GM18858 (cell line): ENCODE results near the gene KLHL26.

Experiments used
- ATAC-seq: cut with Tn5 transposase; IDR thresholded peaks from one replicate; pipeline ENCODE4 v1.9.1; 2021; ENCODE audit not compliant: unreplicated experiment

Gene KLHL26

DNA sequence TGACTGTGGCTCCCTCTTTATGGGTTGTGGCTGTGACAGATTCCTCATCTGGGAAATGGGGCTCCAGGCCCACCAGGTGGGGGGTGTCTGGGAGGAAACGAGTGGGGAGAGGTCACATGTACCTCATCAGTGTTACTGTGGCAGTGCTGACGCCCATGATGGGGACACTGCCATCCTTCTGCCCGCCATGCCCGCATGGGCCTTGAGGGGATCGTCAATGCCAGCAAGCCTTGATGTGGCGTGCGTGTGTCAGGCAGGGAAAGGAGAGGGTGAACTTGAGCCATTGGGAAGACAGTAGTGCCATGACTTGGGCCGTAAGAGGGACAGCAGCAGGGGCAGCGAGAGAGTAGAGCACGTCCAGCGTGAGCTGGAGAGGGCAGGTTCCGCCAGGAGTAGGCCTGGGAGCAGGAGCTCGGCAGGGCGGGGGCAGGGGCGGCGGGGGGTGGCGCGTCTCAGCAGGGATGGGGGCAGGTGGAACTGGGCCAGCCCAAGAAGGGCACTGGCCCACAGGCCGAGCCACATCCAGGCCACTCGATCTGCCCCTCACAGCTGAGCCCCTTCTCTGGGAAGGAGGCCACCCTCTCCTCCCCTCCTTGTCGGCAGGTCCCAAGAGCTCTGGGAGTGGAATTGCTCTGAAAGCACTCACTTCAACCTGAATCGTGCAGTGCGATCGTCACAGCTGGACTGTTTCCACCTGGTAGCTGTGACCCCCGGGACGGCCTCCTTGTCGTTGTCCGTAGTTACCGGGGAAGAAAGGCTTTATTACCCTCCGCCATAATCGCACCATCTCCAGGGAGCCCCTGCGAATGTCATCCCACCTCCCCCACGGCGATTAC lies 9.9 kb downstream of the KLHL26 start:
- ATAC-seq = no peak

- ATAC-seq = no peak
Observed at GRCh38 chr19:18647371-18647767, 10.5 kb downstream of the KLHL26 start.

DNA sequence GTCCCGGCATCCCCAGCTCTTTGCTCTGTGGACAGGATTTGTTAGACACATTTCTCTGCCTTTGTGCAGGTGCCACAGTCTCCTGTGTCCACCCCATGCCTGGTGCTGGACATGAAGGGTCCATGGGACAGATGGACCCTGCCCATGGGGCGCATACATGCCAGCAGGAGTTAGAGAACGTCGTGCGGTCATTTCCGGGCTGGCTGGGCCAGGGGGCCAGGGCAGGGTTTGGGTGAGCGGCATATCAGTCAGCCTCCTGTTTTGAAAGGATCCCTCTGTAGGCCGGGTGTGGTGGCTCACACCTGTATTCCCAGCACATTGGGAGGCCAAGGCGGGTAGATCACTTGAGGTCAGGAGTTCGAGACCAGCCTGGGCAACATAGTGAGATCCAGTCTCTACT lies 11.0 kb downstream of the KLHL26 start:
- no peak for ATAC-seq

GRCh38 chr19:18648973-18649315 lies 12.1 kb downstream of the KLHL26 start:
- no peak for ATAC-seq

DNA sequence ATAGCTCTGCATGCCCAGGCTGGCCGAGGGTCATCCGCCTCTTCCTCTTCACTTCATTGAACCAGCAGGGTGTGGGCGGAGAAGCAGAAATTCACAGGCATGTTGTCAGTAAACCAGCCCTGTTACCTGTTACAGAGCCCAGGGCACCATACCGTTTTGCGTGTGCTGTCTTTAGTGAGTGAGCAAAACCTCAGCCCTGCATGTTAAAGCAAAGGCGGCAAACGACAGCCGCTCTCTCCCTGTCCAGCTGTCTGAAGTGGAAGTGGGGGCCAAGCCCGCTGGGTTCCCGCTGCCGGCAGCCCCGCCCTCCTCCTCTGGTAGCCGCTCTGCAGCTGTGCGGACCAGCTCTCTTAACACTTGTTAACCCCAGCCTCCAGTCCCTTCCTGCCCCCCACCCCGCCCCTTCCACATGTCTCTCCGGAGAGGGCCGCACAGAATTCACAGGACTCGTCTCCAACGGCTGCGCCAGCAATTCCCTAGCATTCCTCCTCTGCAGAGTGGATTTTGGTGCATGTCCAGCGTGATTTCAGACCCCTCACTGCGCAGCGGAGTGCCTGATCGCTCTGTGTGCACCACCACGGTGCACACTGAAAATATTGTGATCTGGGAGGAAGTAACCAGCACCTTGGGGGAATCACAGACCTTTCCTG lies 12.7 kb downstream of the KLHL26 start:
- ATAC-seq = no peak

- no peak for ATAC-seq
Observed at GRCh38 chr19:18650021-18650390, 13.2 kb downstream of the KLHL26 start.

DNA sequence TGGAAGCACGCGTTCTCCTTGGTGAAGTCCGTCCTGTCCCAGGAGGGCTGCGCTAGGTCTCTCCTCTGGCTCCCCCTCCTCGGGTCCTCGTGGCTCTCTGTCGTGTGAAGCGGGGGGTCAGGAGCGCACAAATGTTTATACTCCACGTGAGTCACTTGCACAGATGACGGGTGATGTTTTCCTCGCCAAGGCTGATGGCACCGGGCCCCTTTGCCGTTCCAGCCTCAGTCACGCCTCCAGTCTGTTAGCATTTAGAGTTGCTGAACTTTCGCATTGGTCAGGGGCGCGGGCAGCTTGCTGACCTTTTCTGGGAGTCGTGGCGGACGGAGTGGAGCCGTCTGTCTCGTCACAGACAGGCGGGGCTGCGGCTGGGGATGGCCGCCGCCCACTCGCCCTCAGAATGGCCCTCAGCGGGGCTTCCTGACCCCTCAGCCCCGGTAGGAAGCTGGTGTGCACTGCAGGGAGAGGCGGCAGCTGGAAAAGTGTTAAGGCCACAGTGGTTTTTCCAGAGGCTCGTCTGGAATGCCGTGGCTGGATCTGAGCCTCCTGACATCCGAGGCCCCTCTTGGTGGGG lies 13.7 kb downstream of the KLHL26 start:
- ATAC-seq = no peak

GRCh38 chr19:18651300-18651699 lies 14.5 kb downstream of the KLHL26 start:
- no peak for ATAC-seq

- ATAC-seq = no peak
Observed at GRCh38 chr19:18651733-18652132, 14.9 kb downstream of the KLHL26 start.

GRCh38 chr19:18653853-18654252 lies 17.0 kb downstream of the KLHL26 start:
- no peak for ATAC-seq

GRCh38 chr19:18654469-18654868 lies 17.6 kb downstream of the KLHL26 start:
- ATAC-seq = no peak

GRCh38 chr19:18655173-18655844 lies 18.5 kb downstream of the KLHL26 start:
- ATAC-seq = no peak

DNA sequence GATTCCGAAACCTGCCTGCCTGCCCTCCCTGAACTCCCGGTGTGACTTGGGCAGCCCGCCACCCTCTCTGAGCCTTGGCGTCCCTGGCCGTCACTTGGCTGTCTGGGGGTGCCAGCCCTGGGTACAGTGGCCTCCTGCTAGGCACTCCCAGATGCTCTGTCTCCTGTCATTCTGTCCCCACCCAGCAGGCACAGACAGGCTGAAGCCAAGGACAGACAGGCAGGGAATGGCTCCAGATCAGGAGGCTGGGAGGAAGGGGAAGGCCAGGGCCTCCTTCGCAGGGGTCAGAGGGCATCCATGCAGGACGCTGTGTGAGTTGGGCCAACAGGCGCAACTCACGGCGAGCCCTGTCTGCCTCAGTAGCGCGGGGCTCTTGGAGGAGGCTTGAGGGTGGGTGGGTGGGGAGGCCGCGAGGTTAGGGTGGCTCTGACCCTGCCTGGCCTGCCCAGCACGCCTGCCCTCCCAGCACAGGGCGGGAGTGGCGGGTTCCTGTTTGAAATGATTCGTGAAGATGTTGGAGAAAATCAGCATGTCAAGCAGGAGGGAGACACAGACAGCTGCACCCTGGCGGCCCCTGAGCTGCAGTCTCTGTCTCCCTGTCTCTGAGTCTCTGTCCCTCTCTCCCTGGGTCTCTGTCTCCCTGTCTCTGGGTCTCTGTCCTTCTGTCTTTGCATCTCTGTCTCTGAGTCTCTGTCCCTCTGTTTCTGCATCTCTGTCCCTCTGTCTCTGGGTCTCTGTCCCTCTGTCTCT lies 19.7 kb downstream of the KLHL26 start:
- no peak for ATAC-seq

DNA sequence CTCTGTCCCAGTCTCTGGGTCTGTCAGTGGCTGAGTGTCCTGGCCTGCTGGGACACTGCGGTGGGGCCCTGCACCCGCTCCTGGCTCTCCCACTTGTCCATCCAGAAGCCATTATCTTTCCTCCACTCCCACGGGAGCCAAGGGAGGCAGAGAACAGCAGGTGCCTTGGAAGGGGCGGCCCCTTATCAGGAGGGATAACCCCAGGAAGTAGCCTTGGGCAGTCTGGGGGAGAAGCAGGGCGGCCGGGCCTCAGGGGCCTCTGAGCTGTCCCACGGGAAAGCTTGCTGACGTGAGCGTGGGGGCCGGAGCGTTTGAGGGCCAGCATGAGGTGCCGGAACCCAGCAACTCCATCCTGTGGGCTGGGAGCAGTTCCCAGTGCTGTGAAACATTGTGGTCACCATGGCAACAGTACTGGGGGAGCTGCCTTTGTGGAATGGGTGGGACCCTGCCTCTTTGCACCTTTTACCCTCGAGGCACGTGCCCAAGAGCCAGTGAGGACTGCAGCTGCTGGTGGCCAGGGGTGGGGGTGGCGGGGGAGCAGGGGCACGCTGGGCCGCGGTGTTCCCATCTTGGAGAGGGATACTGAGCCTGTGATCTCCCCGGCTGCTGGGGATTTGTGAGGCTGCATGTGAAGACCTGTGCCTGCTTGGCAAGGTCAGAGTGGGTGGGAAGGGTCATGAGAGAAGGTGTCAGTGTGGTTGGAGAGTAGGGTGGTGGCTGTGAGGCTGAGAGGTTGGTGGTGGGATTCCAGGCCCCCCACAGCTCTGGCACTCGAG lies 20.9 kb downstream of the KLHL26 start:
- no peak for ATAC-seq

- ATAC-seq = no peak
Observed at GRCh38 chr19:18658366-18658855, 21.6 kb downstream of the KLHL26 start.

DNA sequence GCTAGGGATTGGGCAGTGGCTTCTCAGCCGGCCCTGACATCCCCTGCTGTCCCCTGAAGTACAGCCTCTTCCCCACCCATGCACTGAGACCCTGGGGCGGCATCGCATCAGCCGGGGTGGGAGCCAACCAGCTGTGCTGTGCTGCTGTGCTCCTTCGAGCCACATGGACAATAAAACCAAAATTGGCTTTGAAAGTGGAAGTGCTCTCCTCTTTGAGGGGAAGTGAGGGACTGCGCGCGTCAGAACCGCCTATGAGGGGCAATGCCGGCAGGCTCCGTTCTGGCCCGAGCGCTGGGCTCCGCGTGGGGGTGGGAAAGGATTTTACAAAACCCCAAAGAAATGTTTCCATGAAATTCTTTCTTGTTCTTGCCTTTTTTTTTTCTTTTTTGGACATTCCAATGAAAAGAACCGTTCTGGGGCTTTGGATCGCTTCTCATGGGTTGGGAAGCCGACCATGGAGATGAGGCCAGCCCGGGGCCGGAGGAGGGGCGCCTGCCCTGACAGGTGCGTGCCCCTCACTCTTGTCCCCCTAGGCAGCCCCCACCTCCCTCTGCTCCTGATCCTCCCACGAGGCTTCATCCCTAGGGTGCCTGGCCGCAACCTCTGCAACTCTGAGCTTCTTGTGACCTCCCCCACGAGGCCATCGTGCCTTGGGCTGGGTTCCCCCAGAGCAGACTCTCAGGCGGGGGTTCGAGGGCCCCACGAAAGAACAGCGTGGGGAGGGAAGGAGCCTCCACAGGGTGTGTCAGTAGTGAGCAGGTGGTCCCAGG lies 22.6 kb downstream of the KLHL26 start:
- ATAC-seq = no peak

DNA sequence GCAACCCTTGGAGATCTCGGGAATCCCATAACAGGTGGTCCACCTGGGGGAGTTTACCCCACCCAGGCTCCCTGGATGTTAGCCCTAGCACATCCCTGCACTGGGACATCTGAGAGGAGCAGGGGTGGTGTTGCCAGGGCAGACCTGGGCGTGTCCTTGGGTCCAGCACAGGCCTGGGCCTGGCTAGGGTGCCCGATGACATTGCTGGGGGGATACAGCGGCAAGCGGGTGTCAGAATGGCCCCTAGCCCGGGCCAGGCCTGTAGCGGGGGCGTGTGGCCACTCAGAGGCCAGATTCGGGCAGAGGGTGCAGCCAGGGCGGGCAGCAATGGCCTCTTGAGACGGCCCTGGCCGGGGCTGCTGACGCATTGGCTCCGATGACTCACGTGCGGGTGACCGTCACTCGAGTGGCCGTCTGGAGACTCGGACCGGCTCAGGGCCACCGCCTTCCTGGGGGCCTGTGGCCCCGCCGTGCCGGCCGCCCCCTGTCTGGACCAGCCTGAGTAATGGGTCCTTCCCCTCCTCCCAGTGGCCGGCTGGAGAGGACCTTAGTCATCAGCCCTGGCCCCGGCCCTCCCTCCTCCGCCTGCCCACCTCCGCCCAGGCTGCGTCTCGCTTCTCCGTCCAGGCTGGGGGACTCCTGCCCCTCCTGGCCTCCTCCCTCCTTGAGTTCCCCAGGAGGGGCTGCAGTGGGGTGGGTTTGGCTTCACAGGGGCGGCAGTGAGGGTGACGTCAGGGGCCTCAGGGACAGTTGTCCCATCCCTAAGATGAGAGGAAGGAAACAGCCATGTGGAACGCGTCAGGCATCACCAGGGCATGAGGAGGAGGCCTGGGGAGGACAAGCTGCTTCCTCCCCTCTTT lies 23.5 kb downstream of the KLHL26 start:
- ATAC-seq = no peak

DNA sequence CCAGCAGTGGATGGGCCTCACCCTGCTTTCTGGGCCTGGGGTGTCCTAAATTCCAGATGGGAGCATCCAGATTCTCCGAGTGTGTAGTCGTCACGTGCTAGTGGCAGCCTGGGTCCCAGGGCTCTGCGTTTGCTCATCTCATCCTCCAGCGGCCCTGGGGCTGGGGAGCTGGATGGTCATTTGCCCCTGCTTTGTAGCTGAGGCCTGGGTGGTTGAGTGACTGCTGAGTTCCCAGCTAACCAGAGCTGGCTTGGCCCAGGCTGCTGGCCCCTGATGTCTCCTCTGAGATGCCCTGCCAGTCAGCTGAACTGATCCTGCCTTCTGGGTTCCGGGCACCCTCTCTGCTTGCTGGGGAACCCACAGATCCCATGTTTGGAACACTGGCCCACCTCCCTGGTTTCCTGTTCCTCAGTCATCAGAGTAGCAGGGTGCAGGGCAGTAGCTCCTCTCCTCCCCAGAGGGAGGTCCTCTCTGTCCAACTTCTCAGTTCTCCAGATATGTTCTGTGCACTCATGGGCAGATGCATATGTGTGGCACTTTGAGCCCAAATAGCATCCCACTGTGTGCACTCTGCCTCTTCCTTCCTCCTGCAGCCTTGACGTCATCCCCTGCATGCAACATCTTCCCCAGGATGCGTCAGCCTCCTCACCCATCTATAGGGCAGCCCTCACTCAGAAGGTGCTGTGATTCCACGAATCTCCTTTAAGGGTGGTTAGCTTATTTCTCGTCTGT lies 24.3 kb downstream of the KLHL26 start:
- ATAC-seq = no peak
